NCI-H2081 (cell line): ENCODE data around the gene MBD3.

Experiments
- DNase-seq, 2 experiments: peaks; one replicate each; lab custom pipeline; 2025; lab: John Stamatoyannopoulos, UW

Gene MBD3

GRCh38 chr19:1598777-1599459 lies 6.3 kb upstream of the MBD3 start:
- DNase-seq: no peak

DNA sequence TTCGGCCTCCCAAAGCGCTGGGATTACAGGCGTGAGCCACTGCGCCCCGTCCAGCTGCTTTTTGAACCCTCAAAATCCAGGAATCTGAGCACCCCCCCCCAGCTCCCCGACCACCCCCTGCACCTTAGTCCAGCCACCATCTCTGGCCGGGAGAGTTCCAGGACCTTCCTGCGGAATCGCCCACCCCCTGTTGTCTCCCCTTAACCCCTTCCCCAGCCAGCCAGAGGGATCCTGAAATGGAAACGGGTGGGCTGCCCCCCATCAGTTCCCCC lies 772 bp upstream of the MBD3 start:
- DNase-seq: no peak

DNA sequence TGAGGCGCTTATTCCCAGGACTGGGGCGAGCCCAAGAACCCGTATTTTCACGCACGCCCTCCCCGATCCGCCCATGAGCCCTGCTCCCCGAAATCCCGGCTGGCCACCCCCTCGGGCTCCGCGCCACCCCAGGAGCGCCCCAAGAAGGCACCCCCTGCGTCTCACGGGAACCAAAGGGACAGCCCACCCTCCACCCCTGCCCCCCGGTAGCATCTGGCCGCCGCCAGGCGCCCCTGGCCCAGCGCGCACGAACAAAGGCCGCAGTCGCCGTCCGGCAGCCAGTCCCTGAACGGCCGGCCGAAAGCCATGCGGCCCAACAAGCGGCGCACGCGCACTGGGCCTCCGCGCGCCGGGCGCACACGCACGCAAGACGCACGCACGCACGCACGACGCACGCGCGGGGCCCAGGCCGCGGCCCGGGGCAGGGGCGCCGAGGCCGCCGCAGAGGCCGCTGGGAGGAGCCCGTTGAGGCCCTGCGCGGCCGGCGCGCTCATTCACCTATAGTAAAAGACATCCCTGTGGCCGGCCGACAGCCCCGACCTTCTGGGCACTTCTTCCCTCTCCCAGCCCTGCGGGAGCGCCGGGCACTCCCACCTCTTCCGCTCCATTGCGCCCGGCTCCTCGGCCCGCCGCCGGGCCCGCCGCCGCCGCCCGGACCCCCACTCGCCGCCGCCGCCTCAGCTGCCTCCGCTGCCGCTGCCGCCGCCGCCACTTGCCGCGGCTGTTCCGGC lies 476 bp downstream of the MBD3 start:
- DNase-seq: peak; percentile 86 to 87

DNA sequence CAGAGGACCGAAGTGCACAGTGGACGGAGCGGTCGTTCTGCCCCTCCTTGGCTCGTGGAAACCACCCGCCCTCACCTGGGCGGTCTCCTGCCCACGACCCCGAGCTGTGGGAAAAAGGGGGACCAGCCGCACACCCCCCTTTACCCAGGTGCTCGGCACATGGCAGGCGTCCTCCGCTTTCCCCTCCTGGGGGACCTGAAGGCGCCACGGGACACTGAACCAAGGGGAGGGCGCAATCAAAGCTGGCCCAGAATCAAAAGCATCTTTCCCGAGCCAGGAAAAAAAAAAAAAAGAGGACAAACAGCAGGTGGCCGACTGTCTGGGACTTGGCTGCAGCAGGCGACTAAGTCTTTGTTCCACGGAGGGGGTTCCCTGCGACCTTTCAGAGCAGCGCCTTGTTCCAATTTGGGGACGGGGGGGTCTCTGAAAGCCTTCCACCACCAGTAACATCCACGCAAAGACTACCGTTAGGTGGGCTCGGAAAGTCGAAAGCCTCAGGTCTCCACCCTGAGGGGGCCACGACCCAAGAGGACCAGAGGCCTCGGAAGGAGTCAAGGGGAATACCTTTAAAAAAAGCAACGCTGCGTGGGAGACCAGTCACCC lies 1.1 kb downstream of the MBD3 start:
- DNase-seq: peak; percentile 60 to 63

DNA sequence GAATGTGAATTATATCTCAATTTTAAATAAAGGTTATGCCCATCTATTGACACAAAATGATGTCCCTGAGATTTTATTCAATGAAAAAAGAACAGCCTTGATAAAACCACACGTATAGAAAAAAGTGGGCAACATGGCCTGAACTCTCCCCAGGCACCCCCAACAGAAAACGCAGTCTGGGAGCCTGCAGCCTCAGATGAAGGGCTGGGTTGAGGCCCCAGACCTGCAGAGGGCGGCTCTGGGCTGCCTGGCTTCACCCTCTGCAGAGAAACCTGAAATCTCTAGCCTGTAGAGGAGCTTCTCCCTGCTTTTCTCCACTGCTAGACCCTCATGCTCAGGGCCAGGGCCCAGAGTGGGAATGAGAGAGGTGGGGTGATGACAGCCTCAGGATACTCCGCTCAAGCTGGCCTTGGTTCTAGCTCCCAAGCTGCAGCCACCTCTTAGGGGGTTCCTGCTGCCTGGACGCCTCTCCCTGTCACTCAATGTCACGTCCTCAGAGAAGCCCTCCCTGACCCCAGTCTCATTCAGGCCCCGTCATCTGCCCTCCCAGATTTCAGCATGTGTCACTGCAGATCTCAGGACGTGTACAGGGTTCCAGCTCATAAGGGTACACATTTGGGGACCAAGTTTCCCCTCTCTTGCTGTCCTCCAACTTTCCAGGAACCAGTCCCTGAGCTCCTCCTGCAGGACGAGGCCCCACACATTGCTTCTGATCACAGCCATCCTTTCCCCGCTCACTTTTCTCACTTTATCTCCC lies 1.8 kb downstream of the MBD3 start:
- DNase-seq: peak in 1 of 2 experiments; percentile 42

GRCh38 chr19:1587872-1588271 lies 4.8 kb downstream of the MBD3 start:
- DNase-seq: no peak

DNA sequence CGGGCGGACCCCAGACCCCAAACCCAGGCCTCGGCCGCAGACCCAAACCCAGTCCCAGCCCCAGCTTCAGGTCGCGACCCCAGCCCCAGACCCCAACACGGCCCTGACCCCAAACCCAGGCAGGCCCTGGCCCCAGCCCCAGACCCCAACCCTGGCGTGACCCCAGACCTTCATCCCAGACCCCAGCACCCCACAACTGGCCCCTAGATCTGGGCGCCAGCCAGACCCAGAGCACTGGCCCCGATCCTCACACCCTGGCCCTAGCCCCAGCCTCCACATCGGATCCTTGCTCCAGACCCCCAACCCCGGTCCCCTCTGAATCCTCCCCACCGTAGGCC lies 7.5 kb downstream of the MBD3 start:
- DNase-seq: no peak

GRCh38 chr19:1584500-1585242 lies 8.0 kb downstream of the MBD3 start:
- no peak for DNase-seq

- peak; percentile 41 for DNase-seq
Observed at GRCh38 chr19:1582201-1582600, 10.5 kb downstream of the MBD3 start.

- DNase-seq: no peak
Observed at GRCh38 chr19:1580957-1581356, 11.7 kb downstream of the MBD3 start.

- no peak for DNase-seq
Observed at GRCh38 chr19:1580382-1580781, 12.3 kb downstream of the MBD3 start.

- DNase-seq: no peak
Observed at GRCh38 chr19:1579222-1579621, 13.4 kb downstream of the MBD3 start.

DNA sequence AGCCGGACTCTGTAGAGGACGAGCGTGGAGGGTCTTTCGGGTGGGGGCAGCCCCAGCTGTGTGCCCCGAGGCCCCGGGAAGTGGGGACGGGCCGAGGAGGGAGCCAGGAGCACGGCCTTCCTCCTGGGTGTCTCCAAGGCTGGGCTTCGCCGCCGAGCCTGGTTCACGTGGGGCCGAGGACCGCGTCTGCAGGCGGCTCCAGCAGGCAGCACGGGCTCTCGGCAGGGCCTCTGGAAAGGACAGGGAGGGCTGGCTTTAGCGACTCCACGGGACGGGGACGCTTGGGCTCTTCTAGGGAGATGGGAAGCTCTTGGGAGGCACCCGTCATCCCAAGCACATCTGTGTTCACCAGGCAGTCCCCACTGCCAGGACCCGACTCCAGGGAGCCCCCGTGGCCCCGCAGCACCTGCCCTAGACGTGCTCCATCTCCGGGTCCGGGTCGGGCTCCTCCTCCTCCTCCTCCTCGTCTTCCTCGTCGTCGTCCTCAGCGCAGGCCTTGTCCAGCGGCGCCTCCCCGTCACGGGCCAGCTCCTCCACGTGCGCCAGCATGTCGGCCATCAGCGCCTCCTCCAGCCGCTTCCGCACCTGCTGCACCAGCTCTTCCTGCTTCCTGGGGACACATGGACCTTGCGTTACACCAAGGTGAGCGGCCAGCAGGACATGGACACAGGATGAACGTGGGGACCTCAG lies 14.6 kb downstream of the MBD3 start:
- DNase-seq: no peak

DNA sequence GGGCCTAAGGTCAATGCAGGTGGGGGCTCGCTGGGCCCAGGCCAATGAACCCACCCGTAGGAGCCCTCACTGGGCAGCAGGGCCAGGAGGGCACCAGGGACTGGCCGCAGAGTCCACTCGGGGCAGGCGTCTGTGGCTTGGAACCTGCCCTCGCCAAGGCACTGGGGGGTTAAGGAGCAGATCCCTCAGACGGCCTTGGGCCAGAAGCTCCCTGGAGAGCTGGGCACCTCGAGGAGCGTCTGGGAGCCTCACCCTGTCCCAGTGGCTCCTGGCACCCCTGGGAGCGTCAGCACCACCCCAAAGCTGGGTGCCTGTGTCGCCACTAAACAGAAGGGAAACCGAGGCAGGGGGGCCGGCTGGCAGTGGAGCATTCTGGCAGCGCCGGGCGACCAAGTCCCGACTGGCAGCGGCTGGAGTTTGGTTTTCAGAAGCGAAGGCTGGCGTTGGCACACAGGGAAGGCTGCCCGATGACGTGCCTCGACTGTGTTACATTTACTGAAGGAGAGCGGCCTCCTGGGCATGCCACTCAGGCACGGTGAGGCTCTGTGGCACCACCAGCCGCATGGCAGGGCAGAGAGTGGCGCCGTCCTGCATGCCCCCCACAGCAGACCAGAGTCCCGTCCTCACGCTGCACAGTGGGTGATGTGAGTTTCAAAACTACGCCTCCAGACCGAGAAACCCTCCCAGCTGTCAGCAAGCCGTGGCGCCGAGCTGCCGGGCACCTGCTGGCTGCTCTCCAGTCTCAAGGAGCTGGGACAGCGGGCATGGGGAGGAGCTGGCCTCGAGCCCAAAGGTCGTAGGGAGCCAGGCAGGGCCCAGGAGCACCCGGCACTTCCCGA lies 15.4 kb downstream of the MBD3 start:
- no peak for DNase-seq

DNA sequence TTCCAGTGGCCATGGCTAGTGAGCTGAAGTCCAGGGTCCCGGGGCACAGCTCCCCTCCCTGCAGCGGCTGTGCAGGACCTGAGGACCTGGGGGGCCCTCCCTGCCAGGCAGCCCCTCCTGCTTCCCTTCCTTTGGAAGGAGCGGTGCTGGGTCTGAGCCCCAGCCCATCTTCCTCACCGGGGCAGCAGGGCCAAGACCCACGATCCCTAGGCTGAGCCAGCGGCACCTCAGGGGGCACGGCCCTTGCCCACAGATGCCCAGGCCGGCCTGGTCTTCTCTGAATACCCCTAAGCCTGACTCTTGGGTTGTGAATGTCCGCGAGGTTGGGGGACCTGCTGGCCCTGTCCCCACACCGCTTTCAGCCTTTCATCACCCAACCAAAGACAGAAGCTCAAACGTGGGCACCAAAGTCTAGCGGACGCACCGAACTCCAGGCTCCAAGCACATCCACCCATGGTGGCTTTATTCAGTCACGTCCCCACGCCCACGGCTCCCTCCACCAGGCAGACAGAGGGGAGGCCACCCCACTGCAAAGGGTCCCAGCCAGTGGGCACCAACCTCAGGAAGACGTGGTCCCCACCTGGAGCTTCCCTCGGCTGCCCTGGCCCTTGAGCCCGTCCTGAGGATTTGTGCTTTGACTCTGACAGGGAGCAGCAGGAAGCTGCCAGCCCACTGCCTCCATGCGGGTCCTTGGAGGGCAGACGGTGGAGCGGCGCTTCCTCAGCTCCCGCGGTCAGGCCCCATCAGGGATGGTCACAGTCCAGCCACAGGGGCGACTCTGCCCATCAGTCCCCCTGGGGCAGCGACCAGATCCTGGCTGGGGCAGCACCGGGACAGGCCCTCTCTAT lies 16.2 kb downstream of the MBD3 start:
- DNase-seq: no peak

GRCh38 chr19:1575323-1576241 lies 17.1 kb downstream of the MBD3 start:
- DNase-seq: no peak

DNA sequence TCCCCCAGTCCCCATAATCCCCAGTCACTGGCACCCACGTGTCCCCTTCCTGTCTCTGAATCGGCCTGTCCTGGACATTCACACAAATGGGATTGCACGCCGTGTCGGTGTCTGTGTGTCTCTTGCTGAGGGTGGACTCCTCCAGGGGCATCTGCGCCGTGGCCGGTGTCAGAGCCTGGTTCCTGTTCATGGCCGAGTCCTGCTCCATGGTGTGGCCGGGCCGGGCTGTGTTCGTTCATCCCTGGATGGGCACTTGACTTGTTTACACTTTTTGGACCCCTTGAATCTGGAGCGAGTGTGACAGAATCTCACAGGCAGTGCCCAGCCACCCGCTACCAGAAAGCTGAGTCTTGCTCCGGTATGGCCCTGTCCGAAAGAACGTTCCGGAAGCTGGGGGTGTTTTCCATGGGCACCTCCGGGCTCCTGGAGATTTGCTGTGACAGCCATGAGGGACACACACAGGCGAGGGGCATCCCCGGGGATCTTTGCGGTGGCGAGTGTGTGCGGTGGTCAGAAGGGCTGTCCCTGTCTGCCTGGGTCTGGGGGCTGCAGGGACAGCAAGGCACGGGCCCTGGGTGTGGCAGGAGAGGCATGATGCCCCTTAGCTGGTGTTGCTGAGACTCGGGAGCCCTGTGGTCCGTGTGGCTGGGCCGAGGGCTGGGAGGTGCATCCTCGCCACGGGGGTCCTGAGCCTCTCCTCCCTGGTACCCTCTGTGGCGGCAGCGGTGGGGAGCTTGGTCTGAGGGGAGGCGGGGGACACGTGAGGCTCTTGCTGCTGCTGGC lies 18.1 kb downstream of the MBD3 start:
- no peak for DNase-seq

DNA sequence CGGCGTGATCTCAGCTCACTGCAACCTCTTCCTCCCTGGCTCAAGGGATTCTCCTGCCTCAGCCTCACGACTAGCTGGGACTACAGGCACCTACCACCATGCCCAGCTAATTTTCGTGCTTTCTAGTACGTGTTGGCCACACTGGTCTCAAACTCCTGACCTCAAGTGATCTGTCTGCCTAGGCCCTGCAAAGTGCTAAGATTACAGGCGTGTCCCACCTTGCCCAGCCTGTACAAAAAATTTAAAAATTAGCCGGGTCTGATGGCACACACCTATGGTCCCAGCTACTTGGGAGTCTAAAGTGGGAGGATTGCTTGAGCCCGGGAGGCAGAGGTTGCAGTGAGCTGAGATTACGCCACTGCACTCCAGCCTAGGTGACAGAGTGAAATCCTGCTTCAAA lies 19.9 kb downstream of the MBD3 start:
- no peak for DNase-seq
